HepG2 (cell line): Measurements from ENCODE around the gene ZNF48. TPM values are rescaled to one million over a fixed set of nuclear protein-coding genes. Genes with fewer than 3 reads are reported as not detected.

Experiments
- ARID2 ChIP-seq: sonication (generic); formaldehyde crosslinking; IDR thresholded peaks from 2 replicates; pipeline ENCODE4 v1.8.1; 2022; ENCODE audit warnings: mild to moderate bottlenecking, missing genetic modification reagents, borderline replicate concordance
- CAMTA2 ChIP-seq: sonication (generic); formaldehyde crosslinking; IDR thresholded peaks from 2 replicates; pipeline ENCODE4 v1.4.0; 2020; ENCODE audit warnings: mild to moderate bottlenecking, missing genetic modification reagents, borderline replicate concordance
- ELF1 ChIP-seq: sonication (generic); formaldehyde crosslinking; IDR thresholded peaks from 2 replicates; pipeline ENCODE4 v1.4.0; 2020; ENCODE audit warnings: missing genetic modification reagents
- FOXM1 ChIP-seq: sonication (generic); formaldehyde crosslinking; IDR thresholded peaks from 2 replicates; pipeline ENCODE4 v1.5.0; 2020; ENCODE audit warnings: missing genetic modification reagents
- HNRNPH1 ChIP-seq: fragments of 200-400 bp; formaldehyde crosslinking; optimal IDR thresholded peaks from 2 replicates; pipeline ENCODE3; 2017; ENCODE audit warnings: mild to moderate bottlenecking, low read depth, low read length
- MED8 ChIP-seq: sonication (generic); formaldehyde crosslinking; IDR thresholded peaks from 2 replicates; pipeline ENCODE4 v1.8.1; 2023; ENCODE audit warnings: mild to moderate bottlenecking, missing genetic modification reagents; ENCODE audit not compliant: insufficient replicate concordance
- MYC ChIP-seq: sonication (generic); formaldehyde crosslinking; IDR thresholded peaks from 2 replicates; pipeline ENCODE4 v1.9.0; 2021; ENCODE audit warnings: missing genetic modification reagents, borderline replicate concordance
- RFXANK ChIP-seq: IDR thresholded peaks from 2 replicates; pipeline ENCODE4 v1.6.1; 2016
- YEATS4 ChIP-seq: sonication (generic); formaldehyde crosslinking; IDR thresholded peaks from 2 replicates; pipeline ENCODE4 v1.4.0; 2020; ENCODE audit warnings: missing genetic modification reagents, borderline replicate concordance
- ZBTB8A ChIP-seq: sonication (generic); formaldehyde crosslinking; IDR thresholded peaks from 2 replicates; pipeline ENCODE4 v1.4.0; 2020; ENCODE audit warnings: mild to moderate bottlenecking, low read depth, missing genetic modification reagents, borderline replicate concordance
- ZSCAN20 ChIP-seq: sonication (generic); formaldehyde crosslinking; IDR thresholded peaks from 2 replicates; pipeline ENCODE4 v1.4.0; 2020; ENCODE audit warnings: missing genetic modification reagents, mild to moderate bottlenecking, borderline replicate concordance
- polyA plus RNA-seq, 8 experiments: library from polyadenylated mRNA; depleted of rRNA in 3 of 8; stranded (reverse) in 7 of 8; unstranded in 1 of 8; fragments of >200 nt; fragmentation: Illumina TruSeq in 4 of 8; extraction: Trizol in 4 of 8; gene quantifications; 2 replicates each; pipeline versions ENCODE4 v1.2.1 to v1.2.3, GENCODE V29; 2011 to 2016; ENCODE audit warnings: low read depth in 4 of 8, missing spikeins in 1 of 8, mixed read lengths in 1 of 8; ENCODE audit not compliant: insufficient read depth in 1 of 8
- total RNA-seq, 5 experiments: library from RNA; depleted of rRNA; stranded (reverse); fragments of >200 nt; fragmentation: Illumina TruSeq; extraction: Trizol; gene quantifications; 2 replicates each; pipeline ENCODE4 v1.2.3, GENCODE V29; 2016; ENCODE audit warnings: low read depth in 1 of 5
- TF ChIP-seq, protein P1 (sequence below): IDR thresholded peaks from 2 replicates; pipeline ENCODE4 v1.6.1; 2012; ENCODE audit warnings: low read depth, low read length, improper control_type of control experiment
- TF ChIP-seq, protein P2 (sequence below): sonication (generic); formaldehyde crosslinking; IDR thresholded peaks from 2 replicates; pipeline ENCODE4 v1.8.0; 2022; ENCODE audit warnings: mild to moderate bottlenecking, missing genetic modification reagents, moderate library complexity
- TF ChIP-seq, protein P3 (sequence below): sonication (generic); formaldehyde crosslinking; IDR thresholded peaks from 2 replicates; pipeline ENCODE4 v1.4.0; 2020; ENCODE audit warnings: mild to moderate bottlenecking, missing genetic modification reagents
- TF ChIP-seq, protein P4 (sequence below): sonication (generic); formaldehyde crosslinking; IDR thresholded peaks from 2 replicates; pipeline ENCODE4 v1.4.0; 2020; ENCODE audit warnings: mild to moderate bottlenecking, missing genetic modification reagents
- TF ChIP-seq, protein P5 (sequence below): sonication (generic); formaldehyde crosslinking; IDR thresholded peaks from 2 replicates; pipeline ENCODE4 v1.4.0; 2020; ENCODE audit warnings: mild to moderate bottlenecking, missing genetic modification reagents
- TF ChIP-seq, protein P6 (sequence below): sonication (generic); formaldehyde crosslinking; conservative IDR thresholded peaks from 2 replicates; pipeline ENCODE4 v1.4.0; 2020; ENCODE audit warnings: missing genetic modification reagents

The ZNF48 gene
- total and polyA plus RNA-seq, 2 of the 13 experiments (the other 11 are each of a cell fraction or from before 2014, with no cell fraction given) = 9.9 to 12.3 TPM

DNA sequence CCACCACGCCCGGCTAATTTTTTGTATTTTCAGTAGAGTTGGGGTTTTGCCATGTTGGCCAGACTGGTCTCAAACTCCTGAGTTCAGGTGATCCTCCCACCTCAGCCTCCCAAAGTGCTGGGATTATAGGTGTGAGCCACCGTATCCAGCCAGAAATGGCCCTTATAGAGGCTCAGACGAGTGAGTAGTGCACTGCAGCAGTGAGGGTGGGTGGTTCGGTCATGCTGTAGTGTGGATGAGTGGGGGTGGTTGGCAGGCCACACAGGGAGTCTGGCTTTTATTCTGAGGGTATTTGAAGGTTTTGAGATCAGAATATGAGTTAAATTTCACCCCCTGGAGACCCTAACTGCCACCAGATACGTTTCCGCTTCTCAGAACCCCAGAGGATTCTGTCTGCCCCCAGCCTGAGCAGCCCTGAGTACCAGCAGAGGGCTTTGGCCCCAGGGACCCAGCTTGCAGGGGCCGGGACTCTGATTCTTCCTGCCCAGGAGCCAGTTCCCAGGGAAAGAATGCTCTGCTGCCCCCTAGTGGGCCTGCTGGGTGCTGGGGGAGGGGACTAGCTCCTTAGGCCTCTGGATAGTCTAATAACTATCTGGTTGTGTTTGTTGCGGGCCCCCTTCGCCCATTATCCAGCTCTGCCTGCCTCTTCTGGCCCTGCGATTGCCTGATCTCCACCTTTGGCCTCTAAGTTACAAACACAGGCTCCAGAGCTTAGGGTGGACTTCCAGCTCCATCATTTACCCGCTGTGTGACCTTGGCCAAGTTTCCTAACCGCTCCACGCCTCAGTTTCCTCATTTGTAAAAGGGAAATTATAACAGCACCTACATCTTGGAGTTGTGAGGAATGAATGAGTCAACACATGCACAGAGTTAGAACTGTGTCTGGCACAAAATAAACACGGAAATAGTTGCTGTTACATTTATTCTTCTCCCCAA is 14.2 kb downstream of the ZNF48 start (continued):
- TF ChIP-seq, protein P1, sequence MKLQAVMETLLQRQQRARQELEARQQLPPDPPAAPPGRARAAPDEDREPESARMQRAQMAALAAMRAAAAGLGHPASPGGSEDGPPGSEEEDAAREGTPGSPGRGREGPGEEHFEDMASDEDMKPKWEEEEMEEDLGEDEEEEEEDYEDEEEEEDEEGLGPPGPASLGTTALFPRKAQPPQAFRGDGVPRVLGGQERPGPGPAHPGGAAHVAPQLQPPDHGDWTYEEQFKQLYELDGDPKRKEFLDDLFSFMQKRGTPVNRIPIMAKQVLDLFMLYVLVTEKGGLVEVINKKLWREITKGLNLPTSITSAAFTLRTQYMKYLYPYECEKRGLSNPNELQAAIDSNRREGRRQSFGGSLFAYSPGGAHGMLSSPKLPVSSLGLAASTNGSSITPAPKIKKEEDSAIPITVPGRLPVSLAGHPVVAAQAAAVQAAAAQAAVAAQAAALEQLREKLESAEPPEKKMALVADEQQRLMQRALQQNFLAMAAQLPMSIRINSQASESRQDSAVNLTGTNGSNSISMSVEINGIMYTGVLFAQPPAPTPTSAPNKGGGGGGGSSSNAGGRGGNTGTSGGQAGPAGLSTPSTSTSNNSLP = 0 out of 2 replicates have a peak, but pooled peaks have one; percentile 18
- TF ChIP-seq CAMTA2 (0 out of 2 replicates have a peak, but pooled peaks have one; percentile 67), MED8 (no peak), MYC (CRISPR knock-in tag) (no peak), ELF1 (0 out of 2 replicates have a peak, but pooled peaks have one; percentile 41), FOXM1 (no peak), ZSCAN20 (no peak), YEATS4 (no peak; the same call in 1 of the 2 replicates), ZBTB8A (CRISPR knock-in tag) (no peak), RFXANK (CRISPR knock-in tag) (no peak), ARID2 (CRISPR knock-in tag) (no peak), HNRNPH1 (no peak)
- TF ChIP-seq, protein P2, sequence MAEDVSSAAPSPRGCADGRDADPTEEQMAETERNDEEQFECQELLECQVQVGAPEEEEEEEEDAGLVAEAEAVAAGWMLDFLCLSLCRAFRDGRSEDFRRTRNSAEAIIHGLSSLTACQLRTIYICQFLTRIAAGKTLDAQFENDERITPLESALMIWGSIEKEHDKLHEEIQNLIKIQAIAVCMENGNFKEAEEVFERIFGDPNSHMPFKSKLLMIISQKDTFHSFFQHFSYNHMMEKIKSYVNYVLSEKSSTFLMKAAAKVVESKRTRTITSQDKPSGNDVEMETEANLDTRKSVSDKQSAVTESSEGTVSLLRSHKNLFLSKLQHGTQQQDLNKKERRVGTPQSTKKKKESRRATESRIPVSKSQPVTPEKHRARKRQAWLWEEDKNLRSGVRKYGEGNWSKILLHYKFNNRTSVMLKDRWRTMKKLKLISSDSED (CRISPR knock-in tag) = no peak
- TF ChIP-seq, protein P3, sequence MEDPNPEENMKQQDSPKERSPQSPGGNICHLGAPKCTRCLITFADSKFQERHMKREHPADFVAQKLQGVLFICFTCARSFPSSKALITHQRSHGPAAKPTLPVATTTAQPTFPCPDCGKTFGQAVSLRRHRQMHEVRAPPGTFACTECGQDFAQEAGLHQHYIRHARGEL (CRISPR knock-in tag) = 0 out of 2 replicates have a peak, but pooled peaks have one; percentile 10
- TF ChIP-seq, protein P4, sequence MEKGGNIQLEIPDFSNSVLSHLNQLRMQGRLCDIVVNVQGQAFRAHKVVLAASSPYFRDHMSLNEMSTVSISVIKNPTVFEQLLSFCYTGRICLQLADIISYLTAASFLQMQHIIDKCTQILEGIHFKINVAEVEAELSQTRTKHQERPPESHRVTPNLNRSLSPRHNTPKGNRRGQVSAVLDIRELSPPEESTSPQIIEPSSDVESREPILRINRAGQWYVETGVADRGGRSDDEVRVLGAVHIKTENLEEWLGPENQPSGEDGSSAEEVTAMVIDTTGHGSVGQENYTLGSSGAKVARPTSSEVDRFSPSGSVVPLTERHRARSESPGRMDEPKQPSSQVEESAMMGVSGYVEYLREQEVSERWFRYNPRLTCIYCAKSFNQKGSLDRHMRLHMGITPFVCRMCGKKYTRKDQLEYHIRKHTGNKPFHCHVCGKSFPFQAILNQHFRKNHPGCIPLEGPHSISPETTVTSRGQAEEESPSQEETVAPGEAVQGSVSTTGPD (CRISPR knock-in tag) = 0 out of 2 replicates have a peak, but pooled peaks have one; percentile 7
- TF ChIP-seq, protein P5, sequence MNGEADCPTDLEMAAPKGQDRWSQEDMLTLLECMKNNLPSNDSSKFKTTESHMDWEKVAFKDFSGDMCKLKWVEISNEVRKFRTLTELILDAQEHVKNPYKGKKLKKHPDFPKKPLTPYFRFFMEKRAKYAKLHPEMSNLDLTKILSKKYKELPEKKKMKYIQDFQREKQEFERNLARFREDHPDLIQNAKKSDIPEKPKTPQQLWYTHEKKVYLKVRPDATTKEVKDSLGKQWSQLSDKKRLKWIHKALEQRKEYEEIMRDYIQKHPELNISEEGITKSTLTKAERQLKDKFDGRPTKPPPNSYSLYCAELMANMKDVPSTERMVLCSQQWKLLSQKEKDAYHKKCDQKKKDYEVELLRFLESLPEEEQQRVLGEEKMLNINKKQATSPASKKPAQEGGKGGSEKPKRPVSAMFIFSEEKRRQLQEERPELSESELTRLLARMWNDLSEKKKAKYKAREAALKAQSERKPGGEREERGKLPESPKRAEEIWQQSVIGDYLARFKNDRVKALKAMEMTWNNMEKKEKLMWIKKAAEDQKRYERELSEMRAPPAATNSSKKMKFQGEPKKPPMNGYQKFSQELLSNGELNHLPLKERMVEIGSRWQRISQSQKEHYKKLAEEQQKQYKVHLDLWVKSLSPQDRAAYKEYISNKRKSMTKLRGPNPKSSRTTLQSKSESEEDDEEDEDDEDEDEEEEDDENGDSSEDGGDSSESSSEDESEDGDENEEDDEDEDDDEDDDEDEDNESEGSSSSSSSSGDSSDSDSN (CRISPR knock-in tag) = peak; percentile 70
- TF ChIP-seq, protein P6, sequence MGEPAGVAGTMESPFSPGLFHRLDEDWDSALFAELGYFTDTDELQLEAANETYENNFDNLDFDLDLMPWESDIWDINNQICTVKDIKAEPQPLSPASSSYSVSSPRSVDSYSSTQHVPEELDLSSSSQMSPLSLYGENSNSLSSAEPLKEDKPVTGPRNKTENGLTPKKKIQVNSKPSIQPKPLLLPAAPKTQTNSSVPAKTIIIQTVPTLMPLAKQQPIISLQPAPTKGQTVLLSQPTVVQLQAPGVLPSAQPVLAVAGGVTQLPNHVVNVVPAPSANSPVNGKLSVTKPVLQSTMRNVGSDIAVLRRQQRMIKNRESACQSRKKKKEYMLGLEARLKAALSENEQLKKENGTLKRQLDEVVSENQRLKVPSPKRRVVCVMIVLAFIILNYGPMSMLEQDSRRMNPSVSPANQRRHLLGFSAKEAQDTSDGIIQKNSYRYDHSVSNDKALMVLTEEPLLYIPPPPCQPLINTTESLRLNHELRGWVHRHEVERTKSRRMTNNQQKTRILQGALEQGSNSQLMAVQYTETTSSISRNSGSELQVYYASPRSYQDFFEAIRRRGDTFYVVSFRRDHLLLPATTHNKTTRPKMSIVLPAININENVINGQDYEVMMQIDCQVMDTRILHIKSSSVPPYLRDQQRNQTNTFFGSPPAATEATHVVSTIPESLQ (CRISPR knock-in tag) = no peak
